Central memory CD4-positive, alpha-beta T cell (primary cell): ENCODE results near the gene ITGB1.

ENCODE experiments used
- DNase-seq: peaks from one replicate; pipeline ENCODE4 v3.0.0; 2022

Gene ITGB1

GRCh38 chr10:32882076-32882475 lies 76.0 kb downstream of the ITGB1 start:
- no peak for DNase-seq

- no peak for DNase-seq
Observed at GRCh38 chr10:32878646-32879045, 79.4 kb downstream of the ITGB1 start.

GRCh38 chr10:32877915-32878314 lies 80.1 kb downstream of the ITGB1 start:
- no peak for DNase-seq

GRCh38 chr10:32865170-32865569 lies 92.9 kb downstream of the ITGB1 start:
- DNase-seq: no peak

- no peak for DNase-seq
Observed at GRCh38 chr10:32854435-32854834, 103.6 kb downstream of the ITGB1 start.

GRCh38 chr10:32851301-32851700 lies 106.7 kb downstream of the ITGB1 start:
- DNase-seq: no peak
